GM23248 (cell line): ENCODE results near the gene RBMS3. TPM values are rescaled to one million over a fixed set of nuclear protein-coding genes. Genes with fewer than 3 reads are reported as not detected.

Experiments
- DNase-seq: peaks from one replicate; pipeline ENCODE4 v3.0.0-alpha.2; 2015
- H2AFZ ChIP-seq: fragments of 200-600 bp; sonication (generic); 2 replicates; pipeline ENCODE4 v1.6.1; 2016; ENCODE audit warnings: antibody characterized with exemption
- H3F3A ChIP-seq: fragments of 200-600 bp; sonication (generic); 2 replicates; pipeline ENCODE4 v1.6.1; 2016; ENCODE audit warnings: mild to moderate bottlenecking, antibody characterized with exemption, mixed run types; ENCODE audit not compliant: insufficient read depth
- H3K27ac ChIP-seq: fragments of 200-600 bp; sonication (generic); 2 replicates; pipeline ENCODE4 v1.5.1; 2016; ENCODE audit warnings: mild to moderate bottlenecking
- H3K27me3 ChIP-seq: fragments of 200-600 bp; sonication (generic); replicated peaks from 2 replicates; pipeline ENCODE4 v1.6.1; 2016; ENCODE audit warnings: mild to moderate bottlenecking; ENCODE audit not compliant: insufficient read depth
- H3K36me3 ChIP-seq: fragments of 200-600 bp; sonication (generic); 2 replicates; pipeline ENCODE4 v1.6.1; 2016; ENCODE audit warnings: low read depth, mild to moderate bottlenecking
- H3K4me1 ChIP-seq: fragments of 200-600 bp; sonication (generic); 2 replicates; pipeline ENCODE4 v1.6.1; 2016; ENCODE audit warnings: mild to moderate bottlenecking; ENCODE audit not compliant: insufficient read depth
- H3K4me2 ChIP-seq: fragments of 200-600 bp; sonication (generic); one replicate; pipeline ENCODE4 v1.6.1; 2016; ENCODE audit warnings: mild to moderate bottlenecking; ENCODE audit not compliant: unreplicated experiment
- H3K4me3 ChIP-seq: fragments of 200-600 bp; sonication (generic); 2 replicates; pipeline ENCODE4 v1.5.1; 2016; ENCODE audit warnings: mild to moderate bottlenecking
- H3K79me2 ChIP-seq: fragments of 200-600 bp; sonication (generic); 2 replicates; pipeline ENCODE4 v1.6.1; 2016; ENCODE audit warnings: mild to moderate bottlenecking; ENCODE audit not compliant: insufficient read depth
- H3K9ac ChIP-seq: fragments of 200-600 bp; sonication (generic); 2 replicates; pipeline ENCODE4 v1.6.1; 2016; ENCODE audit warnings: mild to moderate bottlenecking
- H3K9me2 ChIP-seq: fragments of 200-600 bp; sonication (generic); 2 replicates; pipeline ENCODE4 v1.6.1; 2016; ENCODE audit warnings: mixed run types, mild to moderate bottlenecking, moderate library complexity; ENCODE audit not compliant: insufficient read depth
- H3K9me3 ChIP-seq: fragments of 200-600 bp; sonication (generic); one replicate; pipeline ENCODE4 v1.6.1; 2017; ENCODE audit warnings: low read depth
- H4K20me1 ChIP-seq: fragments of 200-600 bp; sonication (generic); 2 replicates; pipeline ENCODE4 v1.6.0; 2016; ENCODE audit not compliant: insufficient read depth
- EZH2 ChIP-seq: fragments of 200-600 bp; sonication (generic); IDR thresholded peaks from 2 replicates; pipeline ENCODE4 v1.6.1; 2018; ENCODE audit warnings: antibody characterized with exemption, mild to moderate bottlenecking; ENCODE audit not compliant: insufficient read depth, poor library complexity, severe bottlenecking
- EZH2phosphoT487 ChIP-seq: fragments of 200-600 bp; sonication (generic); IDR thresholded peaks from 2 replicates; pipeline ENCODE4 v1.6.1; 2018; ENCODE audit warnings: antibody characterized with exemption, moderate library complexity, mild to moderate bottlenecking, low read depth; ENCODE audit not compliant: insufficient read depth
- WGBS, 2 experiments: methylation state at CpG; one replicate each; pipeline ENCODE4 v1.1.6; 2015 to 2017; ENCODE audit warnings: low lambda C conversion rate in 2 of 2, low coverage in 1 of 2; ENCODE audit errors: missing lambda C conversion rate in 2 of 2; 5-methylcytosine and 5-hydroxymethylcytosine counted together
- in situ Hi-C: fragments of 300-500 bp; cut with MboI; formaldehyde crosslinking; loops from 2 replicates; pipeline ENCODE4 v1.15.0; 2020
- polyA plus RNA-seq: library from polyadenylated mRNA; unstranded; fragments of >200 nt; fragmentation: Nextera tagmentation; extraction: Ambion mirVana; gene quantifications from 2 replicates; pipeline ENCODE4 v1.2.1, GENCODE V29; 2016
- total RNA-seq: library from RNA; depleted of rRNA; stranded (reverse); fragments of >200 nt; shearing (Covaris generic); gene quantifications from 2 replicates; pipeline ENCODE4 v1.2.3, GENCODE V29; 2014

Gene RBMS3
- total and polyA plus RNA-seq, 2 experiments from 2014 or later: 40.0 to 94.3 TPM

DNA sequence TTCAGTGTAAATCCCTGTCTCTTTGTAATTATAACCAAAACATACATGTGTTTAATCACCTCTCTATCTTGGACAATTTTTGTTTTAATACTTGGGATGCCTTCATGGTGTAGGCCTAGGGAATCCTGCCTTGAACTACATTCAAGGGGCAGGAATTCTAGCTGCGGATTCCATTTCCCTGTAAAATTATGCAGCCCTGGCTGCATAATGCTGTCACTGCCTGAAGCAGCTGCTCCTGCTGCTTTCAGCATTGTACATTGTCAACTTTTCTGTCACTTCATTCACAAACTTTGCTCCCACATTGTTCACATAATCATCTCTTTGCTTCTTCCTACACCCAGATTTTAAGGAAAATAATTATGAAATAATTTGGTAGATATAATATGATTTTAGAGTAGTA lies 638.7 kb downstream of the RBMS3 start:
- H3K36me3 ChIP-seq: no peaks in the 10 kb centered on the region
- no peaks in the 10 kb centered on the region for H4K20me1 ChIP-seq
- no peak overlapping the region for H3K4me2 ChIP-seq
- no peaks in the 10 kb centered on the region for H3K79me2 ChIP-seq
- no peaks in the 10 kb centered on the region for H3K9me2 ChIP-seq
- no peaks in the 10 kb centered on the region for H3K9me3 ChIP-seq
- DNase-seq: no peak
- no peak overlapping the region for H3K27ac ChIP-seq
- no peak overlapping the region for H3K9ac ChIP-seq
- WGBS, 2 experiments: 76 to 78% methylated on average over 1 of the region's 1 CpG
- in situ Hi-C loops: no loop called here
- H3K27me3 ChIP-seq: no peaks in the 10 kb centered on the region
- H2AFZ ChIP-seq: no peak overlapping the region
- H3K4me1 ChIP-seq: peaks cover 21% of the 10 kb centered on the region
- no peak for TF ChIP-seq EZH2phosphoT487
- TF ChIP-seq EZH2: no peak
- peaks cover 15% of the 10 kb centered on the region; the same call in 1 of the 2 replicates for H3F3A ChIP-seq
- no peak overlapping the region for H3K4me3 ChIP-seq

DNA sequence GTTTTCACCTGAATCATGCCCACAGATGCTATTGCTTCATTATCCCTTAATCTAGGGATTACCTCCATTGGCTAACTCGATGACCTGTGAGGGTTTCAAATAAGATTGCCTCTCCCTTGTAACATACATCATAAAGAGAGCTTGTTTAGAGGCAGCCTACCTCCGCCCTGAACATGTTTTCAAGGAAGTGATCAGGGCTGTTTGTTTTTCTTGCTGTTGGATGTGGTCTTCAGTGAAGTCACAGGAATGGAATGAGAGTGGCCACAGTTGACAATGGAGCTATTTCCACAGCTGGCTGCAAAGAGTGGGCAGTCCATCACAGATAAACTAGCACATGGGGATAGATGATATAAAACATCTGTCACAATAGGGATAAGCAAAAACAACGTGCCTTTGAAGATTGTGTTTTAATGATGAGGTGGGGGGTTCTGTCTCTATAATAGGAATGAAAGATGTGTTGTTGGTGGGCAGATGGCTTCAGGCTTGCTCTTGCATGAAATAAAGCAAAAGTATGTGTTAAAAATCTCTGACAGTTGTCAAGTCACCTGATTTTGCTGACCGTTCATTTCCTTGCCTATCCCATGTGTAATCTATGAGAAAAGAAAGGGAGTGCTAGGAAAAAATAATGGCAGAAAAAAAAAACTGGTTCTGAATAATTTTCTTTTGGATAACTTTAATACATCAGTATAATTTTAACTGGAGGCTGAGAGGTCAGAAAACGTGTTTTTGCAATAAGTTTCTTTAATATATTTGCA lies 642.3 kb downstream of the RBMS3 start:
- H3K36me3 ChIP-seq: no peaks in the 10 kb centered on the region
- 15 to 17% methylated on average over 5 of the region's 5 CpGs for WGBS, 2 experiments
- no peaks in the 10 kb centered on the region for H3K27me3 ChIP-seq
- H3K4me3 ChIP-seq: no peak overlapping the region
- peak; percentile 75 for DNase-seq
- no peaks in the 10 kb centered on the region for H3K9me2 ChIP-seq
- no peaks in the 10 kb centered on the region for H3K9me3 ChIP-seq
- TF ChIP-seq EZH2phosphoT487 (0 out of 2 replicates have a peak, but pooled peaks have one; percentile 63), EZH2 (no peak)
- H3K9ac ChIP-seq: no peak overlapping the region
- peaks cover 22% of the 10 kb centered on the region for H3K4me1 ChIP-seq
- peaks cover 5% of the 10 kb centered on the region; the same call in 1 of the 2 replicates for H3F3A ChIP-seq
- peak overlapping the region; percentile 7 for H3K4me2 ChIP-seq
- no peak overlapping the region for H2AFZ ChIP-seq
- H3K27ac ChIP-seq: no peak overlapping the region
- in situ Hi-C loops: no loop called here
- H3K79me2 ChIP-seq: no peaks in the 10 kb centered on the region
- no peaks in the 10 kb centered on the region for H4K20me1 ChIP-seq

DNA sequence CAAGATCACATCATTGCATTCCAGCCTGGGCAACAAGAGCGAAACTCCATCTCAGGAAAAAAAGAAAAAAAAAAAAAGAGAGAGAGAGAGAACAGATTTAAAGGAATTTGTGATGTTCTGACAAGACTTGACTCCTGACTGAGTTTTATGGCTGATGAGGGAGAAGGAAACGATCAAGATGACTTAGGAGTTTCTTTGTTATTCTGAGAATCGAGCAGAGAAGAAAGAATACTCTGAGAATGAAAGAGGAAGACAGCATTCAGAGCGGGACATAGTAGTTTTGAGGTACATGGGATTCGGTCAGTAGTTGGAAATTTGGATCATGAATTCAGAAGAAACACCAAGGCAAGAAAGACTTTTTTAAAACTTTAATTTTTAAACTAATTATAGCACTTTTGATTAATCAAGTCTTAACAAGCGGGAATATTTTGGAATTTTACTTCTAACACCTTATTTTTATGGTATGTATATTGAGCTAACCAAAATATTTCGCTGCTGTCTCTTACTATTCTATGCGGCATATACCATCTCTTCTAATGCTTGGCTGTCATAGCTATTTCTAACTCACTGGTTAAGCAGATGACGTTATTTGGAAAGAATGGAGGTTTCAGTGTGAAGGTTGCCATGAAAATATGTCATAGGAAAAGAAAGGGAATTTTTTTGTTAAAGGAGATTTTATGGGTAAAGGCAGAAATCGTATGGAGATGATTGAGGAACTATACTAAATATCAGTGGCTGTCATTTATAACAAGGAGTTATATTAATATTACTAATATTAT lies 644.1 kb downstream of the RBMS3 start:
- no peaks in the 10 kb centered on the region for H3K9me3 ChIP-seq
- H3K9me2 ChIP-seq: no peaks in the 10 kb centered on the region
- H3K27me3 ChIP-seq: no peaks in the 10 kb centered on the region
- peaks cover 5% of the 10 kb centered on the region; the same call in 1 of the 2 replicates for H3F3A ChIP-seq
- no peaks in the 10 kb centered on the region for H3K36me3 ChIP-seq
- peak; percentile 65 for DNase-seq
- peaks cover 22% of the 10 kb centered on the region for H3K4me1 ChIP-seq
- H3K4me3 ChIP-seq: no peak overlapping the region
- H3K79me2 ChIP-seq: no peaks in the 10 kb centered on the region
- H3K4me2 ChIP-seq: no peak overlapping the region
- in situ Hi-C loops: no loop called here
- H3K9ac ChIP-seq: no peak overlapping the region
- no peaks in the 10 kb centered on the region for H4K20me1 ChIP-seq
- no peak overlapping the region for H2AFZ ChIP-seq
- no peak overlapping the region for H3K27ac ChIP-seq
- no peak for TF ChIP-seq EZH2
- TF ChIP-seq EZH2phosphoT487: no peak
- 73 to 78% methylated on average over 10 of the region's 10 CpGs for WGBS, 2 experiments

DNA sequence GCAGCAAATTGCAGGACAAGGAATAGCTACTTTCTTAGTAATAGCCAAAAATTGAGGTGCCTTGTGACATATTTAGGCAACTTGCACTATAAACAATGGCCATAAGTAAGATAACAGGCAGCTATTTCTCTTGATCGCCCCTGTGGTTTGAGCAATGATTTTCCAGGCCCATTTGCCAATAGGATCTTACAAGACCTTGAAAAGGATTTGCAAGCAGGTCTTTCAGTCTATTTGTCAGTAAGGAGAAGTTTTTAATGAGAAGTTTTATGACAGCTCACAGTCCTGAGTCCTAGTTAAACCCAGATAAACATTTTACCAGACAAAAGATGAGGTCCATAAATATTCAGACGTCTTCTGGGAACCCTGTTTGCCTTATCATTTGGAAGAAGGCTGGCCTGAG lies 645.5 kb downstream of the RBMS3 start:
- no peaks in the 10 kb centered on the region for H3K36me3 ChIP-seq
- H4K20me1 ChIP-seq: no peaks in the 10 kb centered on the region
- no peak overlapping the region for H2AFZ ChIP-seq
- 96% methylated on average over 2 of the region's 2 CpGs for WGBS, 2 experiments
- H3K4me2 ChIP-seq: no peak overlapping the region
- no peaks in the 10 kb centered on the region for H3K27me3 ChIP-seq
- DNase-seq: no peak
- TF ChIP-seq EZH2phosphoT487: no peak
- H3K9ac ChIP-seq: no peak overlapping the region
- no peaks in the 10 kb centered on the region for H3K9me3 ChIP-seq
- peaks cover 22% of the 10 kb centered on the region for H3K4me1 ChIP-seq
- no peaks in the 10 kb centered on the region for H3K9me2 ChIP-seq
- in situ Hi-C loops: no loop called here
- H3K27ac ChIP-seq: no peak overlapping the region
- no peaks in the 10 kb centered on the region for H3K79me2 ChIP-seq
- H3F3A ChIP-seq: peaks cover 5% of the 10 kb centered on the region; the same call in 1 of the 2 replicates
- no peak overlapping the region for H3K4me3 ChIP-seq
